NCI-H510A treated with DMSO at 0.1 percent for 48 hours (cell line): Measurements from ENCODE around the gene DIP2C.

Experiments used
- DNase-seq: peaks from one replicate; lab custom pipeline; 2025; lab: John Stamatoyannopoulos, UW

The DIP2C gene

DNA sequence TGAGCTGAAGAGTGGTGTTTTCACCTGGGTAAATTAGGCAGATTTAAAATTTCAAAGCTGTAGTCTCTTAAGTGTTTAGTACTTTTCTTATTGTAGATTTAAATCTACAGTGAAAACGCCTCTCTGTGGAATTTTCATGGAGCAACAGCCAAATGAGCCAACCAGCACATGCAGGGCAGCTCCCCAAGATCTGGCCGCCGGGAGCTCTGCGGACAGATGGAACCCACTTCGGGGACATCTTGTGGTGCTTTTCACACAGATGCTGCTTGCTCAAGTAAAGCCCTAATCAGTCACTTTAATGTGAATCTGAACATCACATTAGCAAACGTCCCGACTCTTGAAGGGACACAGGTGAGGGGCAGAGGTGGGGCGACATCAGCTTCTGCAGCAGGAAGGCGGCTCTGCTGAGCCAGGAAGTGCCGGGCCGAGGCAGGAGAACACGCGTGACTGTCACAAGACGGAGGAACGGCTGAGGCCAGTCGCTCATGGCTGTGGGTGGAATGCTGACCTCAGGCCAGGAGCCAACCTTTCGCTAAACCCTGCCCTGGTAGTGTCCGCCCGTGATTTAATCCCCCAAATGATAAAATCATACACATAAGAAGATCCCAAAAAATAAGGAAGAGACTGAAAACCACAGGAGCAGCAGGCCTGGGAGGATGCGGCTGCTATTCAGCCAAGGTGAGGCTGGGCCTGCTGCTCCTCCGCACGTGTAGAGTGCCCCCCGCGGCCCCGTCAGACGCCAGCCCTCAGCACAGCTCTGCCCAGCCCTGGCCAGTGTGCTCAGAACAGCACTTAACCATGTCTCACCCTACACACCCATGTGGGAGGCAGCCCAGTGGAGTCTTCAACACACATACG lies 297.4 kb downstream of the DIP2C start:
- DNase-seq: no peak

DNA sequence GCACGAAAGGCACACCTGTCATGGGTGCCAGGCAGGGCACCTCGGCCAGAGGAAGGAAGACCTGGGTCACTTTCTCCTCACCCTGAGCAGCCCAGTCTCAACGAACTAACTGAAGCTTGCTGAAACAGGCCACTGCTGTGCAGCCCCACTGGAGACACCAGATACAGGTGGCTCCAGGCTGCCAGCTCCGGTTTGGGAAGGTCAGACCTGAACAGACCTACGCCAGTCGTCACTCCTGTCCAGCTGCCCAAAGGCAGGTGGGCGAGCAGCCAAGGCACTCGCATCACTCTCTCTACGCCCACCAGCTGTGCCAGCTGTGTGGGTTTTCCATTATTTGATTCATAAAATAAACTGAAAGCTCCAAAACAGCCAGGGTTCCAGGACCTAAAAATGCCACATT lies 298.2 kb downstream of the DIP2C start:
- DNase-seq: no peak

DNA sequence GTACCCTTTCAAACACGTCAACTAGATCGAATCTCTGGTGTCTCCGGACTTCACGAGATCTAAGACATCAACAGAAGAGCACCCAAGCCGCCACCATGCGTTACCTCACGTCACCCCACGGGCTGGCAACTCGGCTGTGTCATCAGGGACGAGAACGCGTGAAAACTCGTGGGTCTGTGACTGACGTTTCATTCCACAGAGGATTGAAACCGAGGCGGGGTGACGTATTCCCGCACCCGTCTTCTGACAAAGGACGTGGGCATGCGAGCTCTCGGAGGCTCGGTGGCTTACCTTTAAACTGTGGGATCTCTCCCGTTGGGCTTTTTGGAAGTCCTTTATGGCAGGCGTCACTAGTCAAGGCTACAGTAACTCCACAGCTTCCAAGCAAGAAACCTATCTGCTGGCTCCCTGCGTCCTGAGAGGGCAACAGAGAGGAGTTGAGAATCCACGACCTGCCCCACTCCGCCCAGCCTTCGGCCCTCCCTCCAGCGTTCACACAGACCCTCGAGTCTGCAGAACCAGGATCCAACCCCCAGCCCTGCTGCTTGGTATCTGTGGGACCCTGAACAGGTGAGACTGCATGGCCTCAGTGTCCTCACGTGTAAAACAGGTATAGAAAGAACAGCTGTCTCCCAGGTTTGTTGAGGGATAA lies 298.9 kb downstream of the DIP2C start:
- DNase-seq: no peak

DNA sequence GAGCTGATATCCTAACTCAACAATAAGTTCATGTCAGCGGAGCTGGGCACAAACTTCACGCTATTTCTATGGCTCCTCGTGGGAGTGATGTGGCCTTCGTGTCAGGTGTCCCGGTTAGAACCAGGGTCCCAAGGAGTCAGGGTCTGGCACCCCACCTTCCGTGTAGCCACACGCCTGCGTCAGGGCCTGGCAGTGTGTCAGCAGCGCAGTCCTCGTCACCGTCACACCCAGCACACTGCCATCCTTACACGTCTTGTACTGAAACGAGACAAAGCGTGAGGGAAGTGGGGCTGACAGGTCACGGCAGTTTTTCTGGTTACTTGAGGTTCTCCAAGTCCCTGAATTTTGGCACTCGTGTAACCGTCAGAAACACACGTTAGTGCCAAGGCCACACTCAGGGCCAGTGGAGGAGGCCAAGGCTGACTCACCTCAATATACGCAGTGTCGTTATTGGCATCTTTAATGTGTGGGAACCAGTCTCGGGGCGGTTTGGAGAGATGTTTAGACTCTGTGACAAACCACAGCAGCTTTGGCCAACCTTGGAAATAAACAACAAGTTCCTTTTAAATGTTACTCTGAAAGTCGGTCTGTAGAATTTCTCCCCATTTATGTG lies 299.5 kb downstream of the DIP2C start:
- no peak for DNase-seq

DNA sequence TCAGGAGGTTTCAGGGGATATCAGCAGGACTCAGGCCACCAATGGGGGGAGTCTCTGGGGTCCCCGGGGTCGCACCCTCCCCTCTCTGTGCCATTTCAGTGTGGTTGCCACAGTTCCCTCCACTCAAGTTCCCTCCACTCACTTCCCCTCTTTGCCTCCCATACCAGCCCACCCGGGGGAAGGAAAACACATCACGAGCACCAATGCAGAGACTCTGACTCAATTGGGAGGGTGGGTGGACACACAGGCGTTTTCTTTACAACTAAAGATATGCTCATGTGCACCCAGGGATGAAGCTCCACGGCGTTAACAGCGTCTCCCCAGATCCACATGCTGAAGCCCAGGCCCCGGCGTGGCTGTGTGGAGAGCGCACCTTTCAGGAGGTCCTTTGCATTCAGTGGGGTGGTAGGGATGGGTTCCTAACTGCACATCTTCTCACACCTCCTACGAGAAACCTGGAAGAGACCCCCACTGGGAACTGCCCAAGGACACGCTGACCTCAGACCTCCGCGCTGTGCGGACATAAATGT lies 300.1 kb downstream of the DIP2C start:
- no peak for DNase-seq

DNA sequence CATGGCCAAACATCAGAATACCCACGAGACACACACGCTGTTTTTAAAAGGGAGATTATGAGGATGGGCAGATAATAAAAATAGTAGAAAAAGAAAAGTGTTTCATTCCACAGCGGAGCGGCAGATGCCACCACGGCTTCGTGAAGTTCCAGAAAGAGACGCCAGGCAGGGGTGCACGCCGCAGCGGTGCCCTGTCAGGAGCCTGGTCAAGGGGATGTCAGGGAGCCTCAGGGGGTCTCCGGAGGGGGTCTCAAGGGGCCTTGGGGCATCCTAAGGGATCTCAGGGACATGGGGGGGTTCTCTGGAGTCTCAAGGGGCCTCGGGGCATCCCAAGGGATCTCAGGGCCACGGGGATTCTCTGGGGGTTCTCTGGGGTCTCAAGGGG lies 300.8 kb downstream of the DIP2C start:
- no peak for DNase-seq

DNA sequence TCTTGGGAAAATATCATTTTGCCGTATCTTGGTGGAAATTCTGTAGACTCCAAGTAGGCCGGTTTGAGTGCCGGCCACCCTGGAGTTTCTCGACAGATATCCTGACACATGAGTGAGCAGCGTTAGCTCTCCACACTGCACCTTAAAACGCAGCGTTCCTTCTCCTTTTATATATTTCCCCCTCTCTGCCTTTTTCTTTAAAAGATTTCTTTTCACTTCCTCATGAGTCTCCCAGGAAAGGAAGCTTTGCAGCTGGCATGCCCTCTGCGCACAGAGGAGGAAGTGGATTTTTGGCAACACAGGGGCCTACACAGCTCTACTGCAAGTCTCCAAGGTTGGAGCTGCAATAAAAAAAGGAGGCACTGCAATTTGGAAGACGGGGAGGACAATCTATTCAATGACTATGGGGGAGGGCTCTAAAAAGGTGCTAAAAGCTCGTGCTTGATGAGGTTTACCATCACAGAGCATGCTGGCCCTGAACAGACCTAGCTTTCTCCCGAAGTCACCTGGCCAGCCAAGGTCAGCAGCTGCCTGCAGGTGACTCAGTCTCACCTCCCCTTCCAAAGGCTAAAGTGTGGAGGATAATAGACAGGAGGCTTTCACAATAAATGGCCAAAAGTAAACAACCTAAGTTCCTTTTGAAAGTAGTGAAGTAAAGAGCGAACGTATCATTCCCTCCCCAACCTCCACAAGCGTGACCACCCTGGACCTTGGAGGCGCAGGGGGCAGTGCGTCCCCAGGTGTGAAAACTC lies 301.4 kb downstream of the DIP2C start:
- DNase-seq: no peak

DNA sequence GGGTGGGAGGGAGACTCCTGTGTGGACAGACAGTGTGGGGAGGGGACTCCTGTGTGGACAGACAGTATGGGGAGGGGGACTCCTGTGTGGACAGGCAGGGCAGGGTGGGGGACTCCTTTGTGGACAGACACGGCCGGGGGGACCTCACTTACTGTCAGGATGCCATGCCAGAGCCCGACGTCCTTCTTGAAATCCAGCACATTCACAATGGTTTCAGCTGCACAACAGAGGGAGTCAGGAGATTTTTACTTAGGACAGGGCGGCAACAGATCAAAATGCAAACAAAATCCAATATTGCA lies 301.9 kb downstream of the DIP2C start:
- DNase-seq: no peak

DNA sequence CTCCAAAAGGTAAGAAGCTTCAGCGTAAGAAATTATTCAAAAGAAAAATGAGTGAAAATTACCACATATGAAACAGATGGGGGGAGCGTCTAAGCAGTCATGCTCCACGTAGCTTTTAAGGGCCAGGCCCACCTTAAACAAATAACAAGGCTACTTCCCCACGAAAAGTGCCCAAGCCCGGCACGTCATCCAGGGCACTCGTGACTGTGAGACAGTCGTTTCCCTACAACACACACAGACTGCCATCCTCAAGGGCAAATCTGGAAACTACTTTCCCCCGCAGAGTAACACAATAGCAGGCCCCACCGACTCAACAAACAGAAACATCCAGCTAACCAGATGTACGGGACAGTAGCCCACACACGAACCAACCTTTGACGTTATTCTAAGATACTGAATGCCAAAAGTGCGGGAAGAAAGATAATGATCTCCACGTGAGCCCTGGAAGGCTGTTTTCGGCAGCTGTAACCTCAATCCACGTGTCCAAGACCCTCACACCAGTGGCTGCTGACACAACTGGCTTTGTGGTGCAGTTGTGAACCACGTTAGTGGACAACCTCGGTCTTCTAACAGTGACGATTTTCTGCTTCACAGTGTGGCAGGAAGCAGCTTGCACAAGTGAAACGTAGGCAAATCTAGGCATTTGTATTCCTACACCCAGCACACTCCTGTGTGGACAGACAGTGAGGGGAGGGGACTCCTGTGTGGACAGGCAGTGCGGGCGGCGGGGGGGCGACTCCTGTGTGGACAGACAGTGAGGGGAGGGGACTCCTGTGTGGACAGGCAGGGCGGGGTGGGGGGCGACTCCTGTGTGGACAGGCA lies 302.5 kb downstream of the DIP2C start:
- DNase-seq: no peak

DNA sequence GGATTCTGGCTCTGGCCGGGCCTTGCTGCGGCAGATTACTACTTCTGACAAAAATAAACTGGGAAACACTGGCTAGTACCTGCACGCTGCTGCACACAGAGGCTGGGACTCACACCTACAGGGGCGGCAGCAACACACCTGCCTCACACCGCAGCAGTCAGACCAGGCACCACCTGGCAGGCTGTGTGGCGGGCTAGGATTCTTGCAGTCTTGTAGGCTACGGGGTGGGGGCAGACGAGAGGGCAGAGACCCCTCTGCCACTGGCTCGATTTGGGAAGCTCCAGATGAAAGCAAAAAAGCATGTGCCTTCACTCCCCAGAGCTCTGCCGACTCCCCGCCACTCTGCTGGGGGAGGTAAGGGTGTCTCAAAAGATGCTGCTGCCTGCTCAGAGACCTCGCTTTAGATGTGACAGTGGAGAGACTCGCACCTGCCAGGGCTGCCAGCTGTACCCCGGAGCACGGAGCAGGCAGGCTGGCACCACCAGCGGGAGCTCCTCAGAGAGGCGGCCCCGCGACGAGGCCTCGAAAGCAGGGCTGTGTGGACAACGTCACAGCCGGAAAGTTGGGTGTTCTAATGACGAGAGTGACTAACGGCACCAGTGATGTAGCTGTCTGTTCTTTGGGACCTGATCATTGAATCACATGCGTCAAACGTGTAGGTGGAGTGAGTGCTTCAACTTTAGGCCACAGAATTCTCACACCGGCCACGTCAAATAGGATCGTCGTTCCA lies 303.7 kb downstream of the DIP2C start:
- DNase-seq: no peak

DNA sequence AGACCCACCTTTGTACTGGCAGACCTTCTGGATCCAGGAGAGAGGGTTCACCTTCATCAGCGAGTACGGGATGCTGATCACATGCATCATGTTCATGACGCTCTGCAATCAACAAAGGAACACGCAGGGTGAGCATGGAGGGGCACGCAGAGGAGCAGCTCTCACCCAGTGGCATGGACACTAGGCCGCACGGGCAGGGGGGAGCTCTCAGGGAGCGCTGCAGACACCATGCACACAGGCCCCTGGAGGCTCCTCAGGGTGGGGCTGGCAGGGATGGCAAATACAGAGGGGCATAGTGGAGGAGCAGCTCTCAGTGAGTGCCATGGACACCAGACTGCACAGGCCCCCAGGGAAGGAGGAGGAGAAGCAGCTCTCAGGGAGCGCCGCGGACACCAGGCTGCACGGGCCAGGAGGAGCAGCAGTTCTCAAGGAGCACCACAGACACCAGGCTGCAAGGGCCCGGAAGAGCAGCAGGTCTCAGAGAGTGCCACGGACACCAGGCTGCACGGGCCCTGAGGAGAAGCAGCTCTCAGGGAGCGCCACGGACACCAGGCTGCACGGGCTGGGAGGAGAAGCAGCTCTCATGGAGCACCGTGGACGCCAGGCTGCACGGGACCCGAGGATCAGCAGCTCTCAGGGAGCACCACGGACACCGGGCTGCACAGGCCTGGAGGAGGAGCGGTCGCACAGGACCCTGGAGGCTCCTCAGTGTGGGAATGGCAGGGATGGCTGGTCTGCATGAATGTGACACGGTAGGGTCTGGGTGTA lies 304.7 kb downstream of the DIP2C start:
- DNase-seq: no peak

DNA sequence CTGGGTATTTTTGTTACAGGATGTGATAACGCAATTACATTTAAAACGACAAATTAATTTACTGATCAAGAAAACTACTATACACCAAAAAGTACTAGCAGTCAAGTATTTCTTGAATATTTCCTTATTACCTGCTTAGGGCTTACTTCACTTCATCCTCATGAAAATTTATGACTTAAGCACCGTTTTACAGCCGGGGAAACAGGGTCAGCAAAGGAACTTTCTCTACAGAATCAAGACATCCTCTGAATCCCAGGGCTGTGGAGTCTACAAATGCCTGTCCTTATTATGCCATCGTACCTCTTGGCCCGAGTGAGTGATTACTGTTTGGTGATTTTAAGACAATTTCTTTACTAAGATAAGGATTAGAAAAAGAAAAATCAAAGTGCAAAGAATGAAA lies 305.9 kb downstream of the DIP2C start:
- no peak for DNase-seq

DNA sequence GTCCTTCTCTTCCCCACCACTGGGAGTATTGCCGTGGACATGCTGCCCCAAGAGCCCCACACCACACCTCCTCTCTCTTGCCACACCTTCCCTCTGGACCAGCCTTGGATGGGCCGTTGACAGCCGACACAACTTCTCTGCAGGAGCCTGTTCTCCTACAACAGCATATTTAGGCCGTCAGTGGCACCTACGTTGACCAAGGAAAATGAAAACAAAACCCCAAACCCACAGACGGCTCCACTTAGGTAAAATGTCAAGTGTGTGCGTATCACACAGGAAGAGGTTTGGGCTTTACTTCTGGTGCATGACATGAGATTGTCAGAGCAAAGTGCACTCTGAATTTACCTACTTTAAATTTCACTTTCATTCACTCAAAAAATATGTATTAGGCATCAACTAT lies 307.7 kb downstream of the DIP2C start:
- no peak for DNase-seq

DNA sequence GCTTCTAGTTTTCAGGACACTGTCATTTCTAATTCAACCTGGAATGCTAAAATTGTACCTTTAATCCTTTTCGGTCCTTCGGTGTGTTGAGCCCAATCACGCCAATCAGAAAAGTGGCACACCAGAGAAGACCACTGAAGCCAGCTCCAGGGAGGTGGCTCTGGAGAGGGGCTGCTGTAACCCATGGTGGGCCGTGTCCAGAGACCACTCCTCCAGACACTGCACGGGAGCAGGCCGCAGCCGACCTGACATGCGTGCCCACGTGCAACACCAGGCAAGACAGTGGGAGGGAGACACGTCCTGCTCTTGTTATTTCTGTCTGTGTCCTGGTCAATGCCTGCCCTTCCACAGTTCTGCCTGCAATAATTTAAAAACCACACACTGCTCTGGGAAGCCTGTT lies 308.1 kb downstream of the DIP2C start:
- DNase-seq: no peak

DNA sequence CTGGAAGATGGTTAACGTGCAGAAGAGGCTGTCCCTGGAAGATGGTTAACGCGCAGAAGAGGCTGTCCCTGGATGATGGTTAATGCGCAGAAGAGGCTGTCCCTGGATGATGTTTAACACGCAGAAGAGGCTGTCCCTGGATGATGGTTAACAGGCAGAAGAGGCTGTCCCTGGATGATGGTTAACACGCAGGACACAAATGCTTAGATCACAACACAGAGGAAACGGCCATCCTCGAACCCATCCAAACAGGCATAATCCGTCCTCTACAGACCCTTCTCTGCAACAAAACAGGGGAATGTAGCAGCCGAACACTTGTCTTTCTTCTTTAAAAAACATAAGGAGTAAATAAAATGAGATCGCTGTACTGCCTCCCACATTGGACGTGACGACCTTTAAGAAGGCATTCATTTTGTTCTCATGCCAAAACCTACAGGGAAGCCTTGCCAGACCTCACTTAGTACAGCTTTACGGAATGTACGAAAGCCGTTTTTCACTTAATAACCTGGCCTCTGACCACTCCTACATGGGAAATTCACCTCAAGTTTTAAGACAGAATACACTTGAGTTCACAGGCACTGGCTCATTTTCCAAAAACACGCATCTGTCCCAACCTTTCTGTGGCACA lies 309.0 kb downstream of the DIP2C start:
- no peak for DNase-seq

DNA sequence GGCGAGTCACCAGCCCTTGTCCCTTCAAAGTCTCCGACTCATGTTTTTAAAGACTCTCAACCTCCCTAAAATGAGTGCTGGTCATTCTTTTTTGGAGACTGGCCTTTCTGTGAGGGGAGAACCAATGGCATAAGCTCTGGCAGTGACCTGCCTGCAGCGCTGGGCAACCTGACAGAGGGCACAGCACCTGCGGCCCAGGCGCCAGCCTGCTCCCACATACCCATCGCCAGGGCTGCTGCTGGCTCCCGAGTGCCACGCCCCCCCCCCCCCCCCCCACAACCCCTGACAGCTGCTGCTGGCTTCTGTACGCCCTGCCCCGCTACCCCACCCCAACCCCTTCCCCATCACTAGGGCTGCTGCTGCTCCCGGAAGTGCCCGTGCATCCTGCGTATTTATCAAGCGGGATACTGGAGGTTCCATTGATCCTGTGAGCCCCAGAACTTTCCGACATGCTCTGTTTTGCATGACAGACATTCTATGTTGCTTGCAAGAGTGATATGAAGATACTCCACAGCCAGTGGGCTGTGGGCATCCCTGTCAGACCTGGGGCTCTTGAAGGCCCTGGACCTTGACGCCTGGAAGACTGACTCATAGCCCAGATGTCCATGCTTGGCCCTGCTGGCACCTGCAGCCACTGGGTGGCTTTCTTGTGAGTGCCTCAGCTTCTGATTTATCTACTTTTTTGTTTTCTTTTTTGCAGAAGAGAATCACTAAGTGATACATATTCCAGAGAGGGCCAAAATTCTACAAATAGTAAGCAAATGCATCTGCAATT lies 310.4 kb downstream of the DIP2C start:
- no peak for DNase-seq

DNA sequence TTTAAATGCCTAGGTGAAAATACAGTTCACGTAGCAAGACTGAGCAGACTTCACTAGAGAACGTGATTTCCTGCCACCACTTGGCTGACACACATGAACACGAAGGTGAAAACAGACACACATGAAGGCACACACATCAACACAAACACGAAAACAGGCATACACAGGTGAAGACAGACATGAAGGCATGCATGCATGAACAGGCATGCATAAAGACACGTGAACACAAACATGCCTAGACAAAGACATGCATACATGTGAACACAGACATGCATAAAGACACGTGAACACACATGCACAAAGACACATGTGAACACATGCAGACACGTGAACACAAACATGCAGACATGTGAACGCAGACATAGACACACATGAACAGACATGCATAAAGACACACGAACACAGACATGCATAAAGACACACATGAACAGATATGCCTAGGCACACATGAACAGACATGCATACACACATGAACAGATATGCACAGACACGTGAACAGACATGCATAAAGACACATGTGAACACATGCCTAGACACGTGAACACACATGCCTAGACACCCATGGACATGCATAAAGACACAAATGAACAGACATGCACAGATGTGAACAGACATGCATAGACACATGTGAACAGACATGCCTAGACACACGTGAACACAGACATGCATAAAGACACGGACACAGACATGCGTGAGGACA lies 311.1 kb downstream of the DIP2C start:
- no peak for DNase-seq

DNA sequence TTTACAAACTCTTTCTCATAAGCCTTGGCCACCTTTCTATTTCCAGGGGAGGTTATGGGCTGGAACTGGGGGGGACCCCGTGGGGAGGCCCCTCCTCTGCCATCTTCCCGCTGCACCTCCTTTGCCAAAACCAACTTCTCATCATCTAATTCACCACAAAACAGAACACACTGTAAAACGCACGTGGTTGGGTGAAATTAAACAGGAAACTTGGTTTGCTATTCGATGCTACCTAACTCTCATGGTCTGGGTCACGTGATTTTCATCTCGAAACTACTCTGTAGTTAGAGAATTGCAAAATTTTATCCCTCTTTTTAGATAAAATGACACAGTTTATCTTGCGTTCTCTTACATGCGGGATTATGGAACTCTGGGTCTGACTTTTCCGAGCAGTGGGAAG lies 312.2 kb downstream of the DIP2C start:
- no peak for DNase-seq
